Central memory CD8-positive, alpha-beta T cell (primary cell): Measurements from ENCODE around the gene THSD4.

Experiments used
- ATAC-seq: fragments of 150-1000 bp; cut with Tn5 transposase; replicated peaks from 2 replicates; pipeline ENCODE4 v1.10.0; 2022; ENCODE audit warnings: mild to moderate bottlenecking, moderate FRiP score, moderate number of reproducible peaks; ENCODE audit not compliant: poor library complexity, severe bottlenecking; ENCODE audit errors: extremely low read depth
- DNase-seq, 2 donors: peaks; one replicate each; pipeline ENCODE4 v3.0.0; 2021; ENCODE audit warnings: low spot score in 2 of 2
- H3K27ac Mint-ChIP-seq: one replicate; pipeline ENCODE4 v1.8.0; 2022; ENCODE audit warnings: low read depth, mild to moderate bottlenecking, moderate library complexity, mixed read lengths
- H3K27me3 Mint-ChIP-seq: one replicate; pipeline ENCODE4 v1.8.0; 2022; ENCODE audit warnings: mixed read lengths
- H3K36me3 Mint-ChIP-seq: one replicate; pipeline ENCODE4 v1.8.0; 2022; ENCODE audit warnings: mild to moderate bottlenecking, moderate library complexity, mixed read lengths; ENCODE audit not compliant: insufficient read depth
- H3K4me1 Mint-ChIP-seq: one replicate; pipeline ENCODE4 v1.8.0; 2022; ENCODE audit warnings: mixed read lengths
- H3K4me3 Mint-ChIP-seq: one replicate; pipeline ENCODE4 v1.8.0; 2022; ENCODE audit warnings: mild to moderate bottlenecking, moderate library complexity, mixed read lengths
- H3K9me3 Mint-ChIP-seq: one replicate; pipeline ENCODE4 v1.8.0; 2022; ENCODE audit warnings: mixed read lengths

THSD4 gene

DNA sequence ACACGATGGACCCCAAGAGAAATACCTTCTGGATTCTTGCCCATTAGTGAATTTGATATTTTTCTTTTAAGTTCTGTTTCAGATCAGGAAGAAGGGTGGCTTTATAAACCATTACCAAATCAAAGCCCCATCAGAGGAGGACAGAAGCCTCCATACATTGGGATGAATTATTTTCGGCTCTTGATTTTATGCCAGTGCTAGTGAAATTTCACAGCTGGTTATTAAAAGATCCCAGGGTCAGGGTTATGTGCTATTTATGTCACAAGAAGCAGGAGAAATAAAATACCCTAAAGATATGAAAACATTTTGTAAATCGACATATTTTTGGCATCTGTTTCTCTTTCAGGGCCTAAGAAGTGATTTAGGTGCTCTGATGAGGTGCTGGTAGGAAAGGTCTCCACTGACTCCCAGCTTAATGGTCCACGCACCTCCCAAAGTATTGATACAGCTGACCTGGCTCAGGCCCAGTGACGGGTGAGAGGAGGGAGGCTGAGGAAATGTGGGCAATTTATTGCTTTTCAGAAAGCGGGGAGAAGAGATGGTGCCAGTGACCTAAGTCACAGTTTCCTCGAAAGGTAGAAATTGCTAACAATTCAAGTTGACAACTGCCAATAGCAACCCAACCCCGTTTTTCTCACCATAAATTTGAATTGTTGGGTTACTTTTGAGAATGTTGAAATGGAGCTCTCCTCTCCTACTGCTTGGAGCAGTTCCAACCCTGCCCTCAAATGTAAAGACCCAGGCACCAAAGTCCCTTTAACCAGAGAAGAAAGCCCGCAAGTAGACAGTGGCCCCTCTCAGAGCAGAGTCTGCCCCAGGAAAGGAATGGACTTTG lies 379.5 kb downstream of the THSD4 start:
- ATAC-seq (no peak), DNase-seq (no peak)
- H3K9me3 Mint-ChIP-seq: no peaks in the 10 kb centered on the region
- peaks cover 33% of the 10 kb centered on the region for H3K27me3 Mint-ChIP-seq
- H3K36me3 Mint-ChIP-seq: peaks cover 2% of the 10 kb centered on the region
- no peak overlapping the region for H3K27ac Mint-ChIP-seq
- no peaks in the 10 kb centered on the region for H3K4me1 Mint-ChIP-seq
- no peak overlapping the region for H3K4me3 Mint-ChIP-seq

DNA sequence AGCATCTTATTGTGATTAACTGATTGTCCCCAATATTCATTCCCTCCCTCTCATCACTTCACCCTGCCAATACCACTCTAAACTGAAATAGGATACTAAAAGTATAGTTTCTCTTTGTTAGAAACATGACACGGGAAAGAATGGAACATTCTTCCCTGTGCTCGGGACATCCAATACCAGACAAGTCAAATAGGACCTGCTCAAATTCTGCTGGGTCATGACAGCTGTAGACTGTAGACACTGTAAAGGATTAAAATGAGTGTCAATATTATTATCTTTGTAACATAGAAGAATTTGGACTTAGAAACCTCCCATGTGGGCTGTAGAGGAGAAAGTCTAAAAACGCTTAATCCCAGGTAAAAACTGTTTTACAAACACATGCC lies 380.1 kb downstream of the THSD4 start:
- Mint-ChIP-seq H3K27me3 (peaks cover 38% of the 10 kb centered on the region), H3K4me1 (no peaks in the 10 kb centered on the region), H3K4me3 (no peak overlapping the region), H3K36me3 (peaks cover 2% of the 10 kb centered on the region), H3K9me3 (no peaks in the 10 kb centered on the region), H3K27ac (no peak overlapping the region)
- DNase-seq: no peak
- no peak for ATAC-seq

DNA sequence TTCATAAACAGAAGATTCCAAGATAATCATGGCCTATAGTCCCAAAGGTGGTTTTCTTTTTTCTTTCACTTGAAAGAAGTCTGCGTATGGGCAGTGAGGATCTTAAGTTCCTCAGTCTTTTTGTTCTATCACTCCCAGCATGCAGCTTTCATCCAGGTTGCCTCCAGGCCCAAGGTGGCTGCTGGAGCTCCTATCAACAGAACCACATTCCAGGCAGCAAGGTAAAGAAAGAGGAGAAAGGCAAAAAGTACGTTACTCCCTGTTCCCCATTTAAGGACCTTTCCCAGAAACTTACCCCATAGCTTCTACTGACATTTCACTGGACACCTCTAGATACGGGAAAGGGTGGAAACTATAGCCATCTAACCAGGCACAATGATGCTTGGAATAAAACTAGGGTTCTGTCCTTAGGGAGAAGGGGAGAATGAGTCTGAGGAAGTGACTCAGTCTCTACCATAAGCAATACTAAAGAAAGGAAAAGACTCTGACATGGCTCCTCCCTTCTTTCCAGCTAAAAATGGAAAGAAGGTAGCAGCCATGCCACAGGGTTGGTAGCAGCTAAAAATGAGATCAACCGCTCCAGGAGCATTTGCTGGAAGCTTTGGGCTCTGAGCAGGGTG lies 381.2 kb downstream of the THSD4 start:
- no peaks in the 10 kb centered on the region for H3K4me1 Mint-ChIP-seq
- H3K36me3 Mint-ChIP-seq: peaks cover 2% of the 10 kb centered on the region
- DNase-seq: no peak
- no peak for ATAC-seq
- no peaks in the 10 kb centered on the region for H3K9me3 Mint-ChIP-seq
- H3K4me3 Mint-ChIP-seq: no peak overlapping the region
- no peak overlapping the region for H3K27ac Mint-ChIP-seq
- H3K27me3 Mint-ChIP-seq: peaks cover 49% of the 10 kb centered on the region

DNA sequence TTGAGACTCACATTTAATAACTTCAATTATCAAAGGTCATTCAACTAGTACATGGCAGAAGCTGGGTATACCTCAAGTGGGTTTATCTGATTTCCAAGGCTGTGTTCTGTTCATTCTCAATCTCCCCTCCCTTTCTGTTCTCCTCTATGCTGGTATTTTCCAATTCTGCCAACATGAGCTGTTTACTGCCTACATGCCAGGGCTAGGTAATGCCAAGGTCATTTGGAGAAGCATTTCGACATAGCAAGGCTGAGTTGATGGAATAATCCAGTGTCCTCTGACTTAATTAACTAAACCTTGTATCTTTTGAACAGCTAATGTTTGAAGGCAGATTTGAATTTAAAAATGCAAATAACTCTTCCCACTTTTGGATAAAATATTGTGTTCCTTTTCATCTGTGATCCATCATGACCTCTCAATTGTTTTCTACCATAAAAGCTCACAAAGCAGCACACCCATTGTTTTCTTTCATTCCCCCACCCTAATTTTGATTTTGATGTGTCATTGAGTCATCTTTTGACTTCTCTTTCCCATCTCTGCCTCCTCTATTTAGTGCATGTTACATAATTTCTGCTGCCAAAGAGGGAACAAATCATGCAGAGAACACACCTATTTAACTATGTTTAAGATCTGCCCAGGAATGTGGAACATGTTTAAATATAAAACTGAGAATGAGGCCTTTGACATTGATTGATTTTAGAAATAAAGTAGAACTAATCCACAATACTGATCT lies 386.2 kb downstream of the THSD4 start:
- Mint-ChIP-seq H3K27me3 (peaks cover 76% of the 10 kb centered on the region), H3K36me3 (no peaks in the 10 kb centered on the region), H3K4me1 (no peaks in the 10 kb centered on the region), H3K4me3 (no peak overlapping the region), H3K27ac (no peak overlapping the region), H3K9me3 (no peaks in the 10 kb centered on the region)
- ATAC-seq (no peak), DNase-seq (no peak)

DNA sequence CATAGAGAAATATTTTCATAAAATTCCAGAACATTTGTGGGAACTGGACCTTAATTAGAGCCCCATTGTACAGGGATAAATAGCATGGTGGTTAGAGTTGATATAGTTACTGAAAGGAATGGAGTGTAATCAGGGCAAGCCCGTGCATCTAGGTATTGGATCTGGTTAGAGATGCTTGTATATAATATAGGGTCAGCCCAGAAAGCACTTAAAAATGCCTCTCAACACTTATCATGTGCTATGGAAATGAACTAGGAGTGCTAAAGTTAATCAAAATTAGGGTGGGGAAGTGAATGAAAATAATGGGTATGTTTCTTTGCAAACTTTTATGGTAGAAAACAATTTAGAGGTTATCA lies 386.8 kb downstream of the THSD4 start:
- Mint-ChIP-seq H3K9me3 (no peaks in the 10 kb centered on the region), H3K4me3 (no peak overlapping the region), H3K27me3 (peaks cover 76% of the 10 kb centered on the region), H3K36me3 (no peaks in the 10 kb centered on the region), H3K27ac (no peak overlapping the region), H3K4me1 (no peaks in the 10 kb centered on the region)
- DNase-seq (no peak), ATAC-seq (no peak)

DNA sequence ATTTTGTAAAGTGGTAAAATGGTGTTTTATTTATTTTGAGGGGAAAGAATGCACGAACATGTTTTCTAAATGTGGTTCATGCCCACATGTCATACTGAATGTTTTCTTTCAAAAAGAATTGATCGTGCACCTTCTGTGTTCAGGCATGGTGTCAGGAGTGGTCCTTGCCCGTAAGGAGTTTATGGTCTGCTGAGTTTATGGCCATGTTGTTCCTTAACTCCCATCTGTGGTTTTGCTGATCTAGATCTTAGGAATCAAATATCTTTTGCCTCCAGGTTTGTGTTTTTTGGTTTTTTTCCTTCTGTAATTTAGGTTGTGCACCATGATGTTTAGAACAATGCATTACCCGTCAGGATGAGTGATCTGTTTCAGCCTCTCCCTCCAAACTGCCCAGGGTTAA lies 390.7 kb downstream of the THSD4 start:
- ATAC-seq (no peak), DNase-seq (no peak)
- no peaks in the 10 kb centered on the region for H3K4me1 Mint-ChIP-seq
- H3K9me3 Mint-ChIP-seq: no peaks in the 10 kb centered on the region
- no peaks in the 10 kb centered on the region for H3K36me3 Mint-ChIP-seq
- H3K27ac Mint-ChIP-seq: no peak overlapping the region
- peaks cover 56% of the 10 kb centered on the region for H3K27me3 Mint-ChIP-seq
- H3K4me3 Mint-ChIP-seq: no peak overlapping the region

DNA sequence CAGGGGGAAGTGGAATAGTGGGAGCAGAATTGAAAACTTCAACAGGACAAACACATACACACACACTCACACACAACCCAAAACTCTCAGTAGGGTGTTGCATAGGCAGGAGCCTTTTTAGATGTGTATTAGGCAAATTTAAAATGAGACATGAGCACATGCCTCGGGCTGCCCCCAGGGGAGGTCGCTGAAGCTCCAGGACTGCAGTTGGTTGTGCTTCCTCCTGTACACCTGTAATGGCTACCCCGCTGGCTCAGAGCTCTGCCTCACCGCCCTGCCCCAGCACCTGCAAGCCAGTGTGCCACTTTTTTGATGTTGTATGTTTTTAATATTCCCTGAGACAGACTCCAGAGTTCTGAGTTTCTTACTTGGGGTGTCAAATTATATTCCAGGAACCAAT lies 391.7 kb downstream of the THSD4 start:
- Mint-ChIP-seq H3K27me3 (peaks cover 46% of the 10 kb centered on the region), H3K9me3 (no peaks in the 10 kb centered on the region), H3K36me3 (no peaks in the 10 kb centered on the region), H3K27ac (no peak overlapping the region), H3K4me1 (no peaks in the 10 kb centered on the region), H3K4me3 (no peak overlapping the region)
- ATAC-seq (no peak), DNase-seq (no peak)

DNA sequence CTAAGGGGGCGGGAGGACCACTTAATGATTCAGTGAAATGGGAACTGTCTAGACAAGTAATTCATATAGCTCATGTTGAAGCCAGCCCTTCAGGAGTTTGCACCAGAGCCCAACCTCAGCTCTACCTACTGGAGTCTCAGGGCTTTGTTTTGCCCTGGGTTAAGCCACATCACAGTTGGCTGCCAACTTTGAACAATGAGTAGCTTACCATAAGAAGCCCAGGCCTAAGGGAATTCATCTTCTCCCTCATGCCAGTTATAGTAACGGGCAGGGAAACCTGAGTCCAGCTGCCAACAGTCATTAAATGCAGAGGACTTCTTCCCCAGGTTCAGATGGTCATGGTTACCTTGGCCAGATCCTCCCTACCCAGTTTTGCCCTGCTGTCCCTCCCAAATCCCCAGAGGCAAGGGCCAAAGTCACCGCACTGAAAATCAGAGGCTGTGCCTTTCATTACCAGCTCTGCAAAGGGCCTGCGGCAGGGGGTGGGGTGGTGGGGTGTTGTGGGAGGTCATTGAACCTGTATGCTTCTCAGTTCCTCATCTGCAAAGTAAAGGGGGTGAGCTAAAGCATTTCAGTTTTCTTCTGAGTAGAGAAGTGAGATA lies 392.9 kb downstream of the THSD4 start:
- Mint-ChIP-seq H3K4me1 (no peaks in the 10 kb centered on the region), H3K36me3 (no peaks in the 10 kb centered on the region), H3K9me3 (no peaks in the 10 kb centered on the region), H3K27me3 (peaks cover 34% of the 10 kb centered on the region), H3K27ac (no peak overlapping the region), H3K4me3 (no peak overlapping the region)
- ATAC-seq (no peak), DNase-seq (no peak)

DNA sequence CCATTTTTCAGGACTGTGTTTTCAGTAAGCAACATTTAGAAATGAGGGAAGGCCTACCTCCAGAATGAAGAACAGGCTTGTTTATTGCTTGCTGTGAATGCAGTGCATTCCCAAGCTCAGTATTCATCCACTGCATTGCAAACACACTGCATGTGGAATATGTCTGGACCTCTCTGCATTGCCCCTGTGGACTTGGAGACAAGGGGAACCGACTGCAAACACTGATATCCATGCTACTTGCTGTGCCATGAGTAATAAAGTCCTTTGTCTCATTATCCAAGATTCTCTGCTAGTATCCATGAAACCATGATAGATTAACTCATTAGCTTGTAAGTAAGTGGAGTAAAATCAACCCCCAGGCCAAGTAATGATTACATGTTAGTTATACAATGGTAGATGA lies 393.9 kb downstream of the THSD4 start:
- no peak overlapping the region for H3K27ac Mint-ChIP-seq
- H3K9me3 Mint-ChIP-seq: no peaks in the 10 kb centered on the region
- H3K27me3 Mint-ChIP-seq: peaks cover 31% of the 10 kb centered on the region

DNA sequence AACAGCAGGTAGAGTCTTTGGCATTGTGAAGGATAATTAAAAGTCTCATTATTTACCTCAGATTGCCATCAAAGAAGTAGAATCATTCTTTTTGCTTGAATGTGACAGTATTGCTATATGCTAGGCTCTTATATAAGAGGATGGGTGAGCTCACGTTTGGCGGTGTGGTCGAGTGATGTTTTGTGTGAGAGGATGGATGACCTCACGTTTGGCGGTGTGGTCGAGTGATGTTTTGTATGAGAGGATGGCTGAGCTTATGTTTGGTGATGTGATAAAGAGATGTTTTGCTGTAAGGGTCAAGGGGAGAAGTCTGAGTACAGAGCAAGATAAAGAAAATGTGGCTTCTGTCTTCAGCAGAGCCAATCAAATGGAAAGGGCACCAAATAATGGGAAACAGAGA lies 395.5 kb downstream of the THSD4 start:
- ATAC-seq (no peak), DNase-seq (no peak)
- H3K27me3 Mint-ChIP-seq: peaks cover 18% of the 10 kb centered on the region
- H3K27ac Mint-ChIP-seq: no peak overlapping the region
- H3K4me1 Mint-ChIP-seq: no peaks in the 10 kb centered on the region
- no peaks in the 10 kb centered on the region for H3K9me3 Mint-ChIP-seq
- H3K36me3 Mint-ChIP-seq: no peaks in the 10 kb centered on the region
- no peak overlapping the region for H3K4me3 Mint-ChIP-seq

More for the DNA sequence above, 393.9 kb downstream of the THSD4 start:
- H3K4me1 Mint-ChIP-seq: no peaks in the 10 kb centered on the region
- H3K4me3 Mint-ChIP-seq: no peak overlapping the region
- ATAC-seq: no peak
- no peak for DNase-seq
- H3K36me3 Mint-ChIP-seq: no peaks in the 10 kb centered on the region

DNA sequence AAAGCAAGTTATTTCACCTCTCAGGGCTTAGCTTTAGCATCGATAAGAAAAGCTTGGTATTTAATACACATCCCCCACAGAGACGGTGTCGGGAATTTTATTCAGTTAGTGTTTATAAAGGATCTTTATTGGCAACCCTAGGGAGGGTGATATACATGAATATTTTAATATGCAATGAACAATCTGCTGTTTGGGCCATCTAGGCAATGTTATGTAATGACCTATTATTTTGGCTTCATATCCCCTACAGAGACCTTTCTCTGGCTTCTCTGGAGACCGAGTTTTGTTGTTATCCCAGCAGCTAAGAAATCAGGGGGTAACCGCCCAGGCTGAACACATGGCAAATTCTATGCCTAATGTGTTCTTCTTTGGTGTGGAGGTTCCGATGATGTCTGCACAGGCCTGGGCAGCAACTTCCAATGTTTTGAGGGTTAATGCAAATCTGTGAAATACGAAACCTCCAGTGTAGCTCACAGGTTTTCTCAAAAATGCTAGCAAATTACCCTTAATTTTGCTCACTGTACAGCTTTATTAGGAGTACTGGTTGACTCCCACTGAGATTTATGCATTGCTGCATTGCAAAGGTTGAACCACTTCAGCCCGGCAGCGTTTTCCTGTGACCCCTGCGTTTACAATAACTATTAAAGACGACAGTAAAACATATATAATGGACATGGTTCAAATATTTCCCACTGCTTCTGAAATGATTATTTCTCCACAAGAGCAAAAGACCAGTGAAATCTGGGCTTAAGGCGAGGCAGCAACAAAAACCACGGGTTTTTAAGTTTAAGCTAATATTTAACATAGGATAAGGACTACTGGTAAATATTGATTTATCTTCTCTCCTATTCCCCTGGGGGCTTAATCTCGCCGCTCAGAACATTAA lies 396.8 kb downstream of the THSD4 start:
- ATAC-seq (no peak), DNase-seq (no peak)
- no peak overlapping the region for H3K27ac Mint-ChIP-seq
- no peak overlapping the region for H3K4me3 Mint-ChIP-seq
- H3K9me3 Mint-ChIP-seq: no peaks in the 10 kb centered on the region
- no peaks in the 10 kb centered on the region for H3K4me1 Mint-ChIP-seq
- no peaks in the 10 kb centered on the region for H3K36me3 Mint-ChIP-seq
- H3K27me3 Mint-ChIP-seq: peaks cover 18% of the 10 kb centered on the region

DNA sequence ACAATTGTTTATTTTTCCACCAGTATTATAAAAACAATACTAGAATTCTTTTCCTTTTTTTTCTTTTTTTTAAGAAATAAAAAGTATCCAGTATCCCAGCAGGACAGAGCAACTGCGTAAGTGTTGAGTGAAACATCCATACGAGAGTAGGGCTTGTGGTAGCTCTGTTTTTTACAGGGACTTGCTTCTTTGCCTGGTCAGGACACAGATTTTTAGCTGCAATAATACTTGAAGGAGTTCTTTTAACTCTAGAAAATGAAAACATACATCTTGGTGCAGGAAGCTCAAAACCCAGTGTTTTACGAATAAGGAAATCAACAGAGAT lies 397.4 kb downstream of the THSD4 start:
- no peaks in the 10 kb centered on the region for H3K9me3 Mint-ChIP-seq
- H3K27ac Mint-ChIP-seq: no peak overlapping the region
- H3K4me1 Mint-ChIP-seq: no peaks in the 10 kb centered on the region
- no peaks in the 10 kb centered on the region for H3K36me3 Mint-ChIP-seq
- peaks cover 12% of the 10 kb centered on the region for H3K27me3 Mint-ChIP-seq
- ATAC-seq (no peak), DNase-seq (no peak)
- no peak overlapping the region for H3K4me3 Mint-ChIP-seq
